K562 (cell line): ENCODE results near the gene CD52. TPM values are rescaled to one million over a fixed set of nuclear protein-coding genes. Genes with fewer than 3 reads are reported as not detected.

ENCODE experiments used
- AFF4 ChIP-seq: sonication (generic); formaldehyde crosslinking; IDR thresholded peaks from 2 replicates; pipeline ENCODE4 v1.8.0; 2023; ENCODE audit warnings: mild to moderate bottlenecking, missing genetic modification reagents
- DMBX1 ChIP-seq: fragments of 250-450 bp; sonication (Bioruptor Pico); IDR thresholded peaks from 2 replicates; pipeline ENCODE4 v1.8.0; 2022; ENCODE audit warnings: inconsistent platforms, mild to moderate bottlenecking, moderate library complexity, borderline replicate concordance
- E2F3 ChIP-seq: fragments of 250-450 bp; sonication (Bioruptor Pico); IDR thresholded peaks from 2 replicates; pipeline ENCODE4 v1.4.0; 2020; ENCODE audit warnings: mild to moderate bottlenecking
- EGR1 ChIP-seq: fragments of 450-650 bp; conservative IDR thresholded peaks from 2 replicates; pipeline ENCODE4 v1.6.1; 2017; ENCODE audit warnings: mild to moderate bottlenecking
- FOXK1 ChIP-seq: sonication (generic); formaldehyde crosslinking; IDR thresholded peaks from 2 replicates; pipeline ENCODE4 v1.8.0; 2022; ENCODE audit warnings: missing genetic modification reagents, mild to moderate bottlenecking, borderline replicate concordance
- HMG20B ChIP-seq: fragments of 250-450 bp; sonication (Bioruptor Pico); IDR thresholded peaks from 2 replicates; pipeline ENCODE4 v1.5.0; 2021; ENCODE audit warnings: mild to moderate bottlenecking
- HOMEZ ChIP-seq: fragments of 250-450 bp; sonication (Bioruptor Pico); IDR thresholded peaks from 2 replicates; pipeline ENCODE4 v1.4.0; 2020; ENCODE audit warnings: mild to moderate bottlenecking, moderate library complexity
- HSF4 ChIP-seq: fragments of 250-450 bp; sonication (Bioruptor Pico); IDR thresholded peaks from 2 replicates; pipeline ENCODE4 v2.1.2; 2022; ENCODE audit warnings: mild to moderate bottlenecking, moderate library complexity, borderline replicate concordance
- MAFF ChIP-seq: IDR thresholded peaks from 2 replicates; pipeline ENCODE4 v1.6.1; 2012; ENCODE audit warnings: low read length, improper control_type of control experiment
- POLR3G ChIP-seq: IDR thresholded peaks from 2 replicates; pipeline ENCODE4 v1.6.1; 2011; ENCODE audit not compliant: insufficient read length, insufficient replicate concordance; ENCODE audit errors: extremely low read depth
- SRSF7 ChIP-seq: fragments of 200-400 bp; formaldehyde crosslinking; optimal IDR thresholded peaks from 2 replicates; pipeline ENCODE3; 2017; ENCODE audit warnings: mild to moderate bottlenecking, low read depth, low read length
- TAF15 ChIP-seq: fragments of 200-400 bp; formaldehyde crosslinking; IDR thresholded peaks from 2 replicates; pipeline ENCODE4 v1.6.1; 2017; ENCODE audit warnings: mild to moderate bottlenecking, low read depth, low read length, moderate library complexity
- TAL1 ChIP-seq: fragments of 450-650 bp; IDR thresholded peaks from 2 replicates; pipeline ENCODE4 v1.6.1; 2016; ENCODE audit warnings: mild to moderate bottlenecking
- TARDBP ChIP-seq: fragments of 450-650 bp; IDR thresholded peaks from 2 replicates; pipeline ENCODE4 v1.6.1; 2016
- TGIF2 ChIP-seq: sonication (generic); formaldehyde crosslinking; IDR thresholded peaks from 2 replicates; pipeline ENCODE4 v1.8.1; 2022; ENCODE audit warnings: mild to moderate bottlenecking, missing genetic modification reagents, moderate library complexity
- ZBTB1 ChIP-seq: sonication (generic); formaldehyde crosslinking; IDR thresholded peaks from 2 replicates; pipeline ENCODE4 v1.8.1; 2023; ENCODE audit warnings: missing genetic modification reagents, low read depth, mild to moderate bottlenecking, borderline replicate concordance
- ZBTB7A ChIP-seq: IDR thresholded peaks from 2 replicates; pipeline ENCODE4 v1.6.1; 2011; ENCODE audit warnings: low read depth, mild to moderate bottlenecking, low read length, moderate library complexity, borderline replicate concordance; ENCODE audit not compliant: control insufficient read depth
- ZFP36 ChIP-seq: fragments of 150-350 bp; IDR thresholded peaks from 2 replicates; pipeline ENCODE4 v1.6.1; 2018; ENCODE audit warnings: low read length, low read depth; ENCODE audit not compliant: partially characterized antibody
- ZNF280A ChIP-seq: fragments of 450-650 bp; IDR thresholded peaks from 2 replicates; pipeline ENCODE4 v1.6.1; 2018; ENCODE audit warnings: mild to moderate bottlenecking, low read depth; ENCODE audit not compliant: partially characterized antibody
- ZNF436 ChIP-seq: fragments of 250-450, 450-650 bp; sonication (Bioruptor Pico); formaldehyde crosslinking; IDR thresholded peaks from 2 replicates; pipeline ENCODE4 v1.7.0; 2020; ENCODE audit warnings: mild to moderate bottlenecking
- ZNF707 ChIP-seq: fragments of 250-450 bp; sonication (Bioruptor Pico); conservative IDR thresholded peaks from 2 replicates; pipeline ENCODE4 v1.8.0; 2022; ENCODE audit warnings: inconsistent platforms, mild to moderate bottlenecking, moderate library complexity
- ZNF780A ChIP-seq: fragments of 250-450 bp; sonication (Bioruptor Pico); IDR thresholded peaks from 2 replicates; pipeline ENCODE4 v1.5.0; 2021; ENCODE audit warnings: mild to moderate bottlenecking
- polyA plus RNA-seq, 8 experiments: library from polyadenylated mRNA; depleted of rRNA in 4 of 8; stranded (reverse) in 5 of 8; unstranded in 3 of 8; fragments of >200 nt; fragmentation: Nextera tagmentation in 2 of 8; fragmentation: Illumina TruSeq in 1 of 8; extraction: Ambion mirVana in 2 of 8; extraction: Trizol in 1 of 8; gene quantifications; 2 replicates each; pipeline versions ENCODE4 v1.2.1 to v1.2.3, GENCODE V29; 2011 to 2014; ENCODE audit warnings: inconsistent platforms in 1 of 8, missing spikeins in 1 of 8
- total RNA-seq, 7 experiments: library from RNA; depleted of rRNA in 6 of 7; stranded (reverse); fragments of >200 nt in 6 of 7; fragmentation: Illumina TruSeq in 2 of 7; extraction: Trizol in 2 of 7; gene quantifications; 2 replicates each; pipeline versions ENCODE4 v1.2.1 to v1.2.3, GENCODE V29; 2011 to 2021; ENCODE audit warnings: low replicate concordance in 1 of 7

Gene CD52
- total and polyA plus RNA-seq, 9 of the 15 experiments (the other 6 are each of a cell fraction or from before 2014, with no cell fraction given): 34.9 to 488 (median 173) TPM

- TF ChIP-seq ZNF280A (no peak), ZNF707 (peak; percentile 65), TARDBP (peak; percentile 13; the same call in 1 of the 2 replicates), ZNF436 (CRISPR knock-in tag) (no peak), MAFF (no peak), TGIF2 (CRISPR knock-in tag) (peak; percentile 74; the same call in 1 of the 2 replicates), HOMEZ (CRISPR knock-in tag) (peak; percentile 95; the same call in 1 of the 2 replicates), ZNF780A (no peak), HMG20B (CRISPR knock-in tag) (no peak), TAF15 (no peak), ZBTB1 (CRISPR knock-in tag) (peak; percentile 79), ZBTB7A (peak; percentile 45; the same call in 1 of the 2 replicates), TAL1 (no peak), EGR1 (peak; percentile 67), DMBX1 (CRISPR knock-in tag) (peak; percentile 99), FOXK1 (CRISPR knock-in tag) (peak; percentile 99), E2F3 (CRISPR knock-in tag) (peak; percentile 96), SRSF7 (no peak), ZFP36 (no peak), POLR3G (no peak), AFF4 (CRISPR knock-in tag) (peak; percentile 87; the same call in 1 of the 2 replicates), HSF4 (CRISPR knock-in tag) (peak; percentile 91; the same call in 1 of the 2 replicates)
These were observed 18.9 kb downstream of the CD52 start (continued) for GRCh38 chr1:26336477-26337205.
